ENCODE measurements around the gene PALD1.

The PALD1 gene

GRCh38 chr10:70537398-70538194 lies 59.0 kb downstream of the PALD1 start:
- DNase-seq: no peak

GRCh38 chr10:70538195-70538520 lies 59.6 kb downstream of the PALD1 start:
- no peak for DNase-seq

GRCh38 chr10:70538731-70539338 lies 60.3 kb downstream of the PALD1 start:
- no peak for DNase-seq

GRCh38 chr10:70539471-70539870 lies 60.9 kb downstream of the PALD1 start:
- no peak for DNase-seq

GRCh38 chr10:70540089-70540788 lies 61.7 kb downstream of the PALD1 start:
- no peak for DNase-seq

- no peak for DNase-seq
Observed at GRCh38 chr10:70540789-70541360, 62.3 kb downstream of the PALD1 start.

- no peak for DNase-seq
Observed at GRCh38 chr10:70541736-70542564, 63.4 kb downstream of the PALD1 start.

GRCh38 chr10:70542565-70542938 lies 64.0 kb downstream of the PALD1 start:
- no peak for DNase-seq

- no peak for DNase-seq
Observed at GRCh38 chr10:70543911-70544310, 65.3 kb downstream of the PALD1 start.

- no peak for DNase-seq
Observed at GRCh38 chr10:70544431-70545340, 66.1 kb downstream of the PALD1 start.

GRCh38 chr10:70546584-70546983 lies 68.0 kb downstream of the PALD1 start:
- DNase-seq: no peak

GRCh38 chr10:70549351-70549961 lies 70.9 kb downstream of the PALD1 start:
- peak in 1 of 2 experiments; percentile 9 for DNase-seq

- no peak for DNase-seq
Observed at GRCh38 chr10:70549962-70550458, 71.4 kb downstream of the PALD1 start.

GRCh38 chr10:70550459-70550858 lies 71.9 kb downstream of the PALD1 start:
- DNase-seq: no peak

- DNase-seq: no peak
Observed at GRCh38 chr10:70551466-70551865, 72.9 kb downstream of the PALD1 start.

GRCh38 chr10:70551971-70552422 lies 73.4 kb downstream of the PALD1 start:
- DNase-seq: no peak

GRCh38 chr10:70552586-70552985 lies 74.0 kb downstream of the PALD1 start:
- no peak for DNase-seq

GRCh38 chr10:70555371-70555770 lies 76.8 kb downstream of the PALD1 start:
- no peak for DNase-seq

GRCh38 chr10:70557086-70557845 lies 78.7 kb downstream of the PALD1 start:
- no peak for DNase-seq

- DNase-seq: no peak
Observed at GRCh38 chr10:70557876-70558275, 79.3 kb downstream of the PALD1 start.

Data from SW 1271 (cell line).